Measurements from ENCODE around the gene PIAS1.
"Not testable (repeated sequence)": the region's sequence is repeated elsewhere in the genome, so short reads cannot be mapped to it uniquely, and the experiment has no call there.

The PIAS1 gene

DNA sequence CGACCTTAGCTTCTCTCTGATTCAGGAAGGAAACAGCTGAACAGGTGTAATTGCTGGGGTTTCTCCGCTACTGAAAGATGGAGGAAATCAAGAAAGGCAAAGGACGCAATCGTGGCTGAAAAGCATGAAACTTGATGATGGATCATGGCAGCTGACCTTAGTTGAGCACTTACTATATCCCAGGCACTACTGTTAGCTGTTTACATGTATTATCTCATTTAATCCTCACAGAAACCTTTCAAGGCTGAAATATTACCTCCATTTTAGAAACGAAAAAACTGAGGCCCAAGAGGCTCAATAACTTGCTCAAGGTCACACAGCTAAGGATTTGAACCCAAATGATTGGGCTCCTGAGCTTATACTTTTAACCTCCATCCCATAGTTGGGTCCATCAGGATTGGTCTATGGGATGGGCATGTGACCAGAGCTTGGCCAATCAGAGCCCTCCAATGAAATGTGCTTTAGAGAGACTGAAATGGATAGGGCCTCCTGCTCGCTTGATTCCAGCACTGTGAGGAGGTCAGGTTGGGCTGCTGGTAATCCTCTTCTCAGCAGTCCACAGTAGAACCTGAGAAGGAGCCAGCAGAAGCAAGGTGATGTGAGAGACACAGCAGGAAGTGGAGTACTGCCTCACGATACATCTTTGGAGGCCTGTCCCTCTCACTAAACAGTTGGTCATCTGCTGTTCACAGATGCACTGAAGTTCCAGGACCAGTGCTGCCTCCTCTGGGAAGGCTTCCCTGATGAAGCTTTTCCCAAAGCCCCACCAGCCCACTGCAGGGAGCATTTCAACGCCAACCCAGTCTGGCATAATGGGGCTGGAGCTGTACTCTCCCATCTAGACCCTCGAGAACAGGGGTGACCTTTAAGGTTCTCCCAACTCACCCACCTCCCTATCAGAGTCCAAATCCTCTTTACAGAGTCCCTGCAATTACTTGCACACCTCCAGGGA lies 165.0 kb downstream of the PIAS1 start:
- TF ChIP-seq, protein P1, sequence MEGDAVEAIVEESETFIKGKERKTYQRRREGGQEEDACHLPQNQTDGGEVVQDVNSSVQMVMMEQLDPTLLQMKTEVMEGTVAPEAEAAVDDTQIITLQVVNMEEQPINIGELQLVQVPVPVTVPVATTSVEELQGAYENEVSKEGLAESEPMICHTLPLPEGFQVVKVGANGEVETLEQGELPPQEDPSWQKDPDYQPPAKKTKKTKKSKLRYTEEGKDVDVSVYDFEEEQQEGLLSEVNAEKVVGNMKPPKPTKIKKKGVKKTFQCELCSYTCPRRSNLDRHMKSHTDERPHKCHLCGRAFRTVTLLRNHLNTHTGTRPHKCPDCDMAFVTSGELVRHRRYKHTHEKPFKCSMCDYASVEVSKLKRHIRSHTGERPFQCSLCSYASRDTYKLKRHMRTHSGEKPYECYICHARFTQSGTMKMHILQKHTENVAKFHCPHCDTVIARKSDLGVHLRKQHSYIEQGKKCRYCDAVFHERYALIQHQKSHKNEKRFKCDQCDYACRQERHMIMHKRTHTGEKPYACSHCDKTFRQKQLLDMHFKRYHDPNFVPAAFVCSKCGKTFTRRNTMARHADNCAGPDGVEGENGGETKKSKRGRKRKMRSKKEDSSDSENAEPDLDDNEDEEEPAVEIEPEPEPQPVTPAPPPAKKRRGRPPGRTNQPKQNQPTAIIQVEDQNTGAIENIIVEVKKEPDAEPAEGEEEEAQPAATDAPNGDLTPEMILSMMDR (IDR thresholded peaks at IDR 0.05; ENCODE audit: low read depth, low read length, missing control alignments), result no peak
- no peak overlapping the region for H3K4me3 ChIP-seq (ENCODE audit: low read depth, low read length)
- DNase-seq (ENCODE audit: low read depth), result no peak

DNA sequence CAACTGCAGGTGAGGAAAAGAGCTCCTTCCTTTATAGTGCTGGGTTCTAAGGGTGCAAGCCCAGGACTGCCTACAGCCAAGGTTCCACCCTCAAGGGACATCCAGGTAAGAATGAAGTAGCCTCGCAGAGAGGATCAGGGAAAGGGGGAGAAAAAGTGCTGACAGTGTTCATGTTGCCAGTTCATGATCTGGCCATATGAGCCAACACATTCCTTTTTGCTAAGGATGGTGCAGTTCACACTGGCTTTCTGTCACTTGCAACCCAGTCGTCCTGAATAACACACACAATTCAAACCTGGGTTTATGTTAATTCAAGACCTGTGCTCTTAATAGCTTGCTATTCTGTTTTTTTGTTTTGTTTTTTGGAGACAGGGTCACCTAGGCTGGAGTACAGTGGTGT lies 166.4 kb downstream of the PIAS1 start:
- TF ChIP-seq, protein P1 (IDR thresholded peaks at IDR 0.05; ENCODE audit: low read depth, low read length, missing control alignments), result no peak
- no peak for DNase-seq (ENCODE audit: low read depth)
- no peak overlapping the region for H3K4me3 ChIP-seq (ENCODE audit: low read depth, low read length)

DNA sequence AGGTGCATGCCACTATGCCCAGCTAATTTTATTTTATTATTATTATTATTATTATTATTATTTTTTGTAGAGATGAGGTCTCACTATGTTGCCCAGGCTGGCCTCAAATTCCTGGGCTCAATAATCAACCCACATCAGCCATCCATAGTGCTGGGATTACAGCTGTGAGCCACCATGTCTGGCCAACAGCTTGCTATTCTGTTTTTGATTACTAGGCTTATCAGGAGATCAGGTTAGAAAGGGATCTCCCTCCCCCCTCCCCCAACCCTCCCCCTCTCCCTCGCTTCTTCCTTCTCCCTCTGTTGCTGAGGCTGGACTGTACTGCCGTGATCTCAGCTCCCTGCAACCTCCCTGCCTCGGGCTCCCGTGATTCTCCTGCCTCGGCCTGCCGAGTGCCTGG lies 166.9 kb downstream of the PIAS1 start:
- TF ChIP-seq, protein P1 (IDR thresholded peaks at IDR 0.05; ENCODE audit: low read depth, low read length, missing control alignments), result no peak
- DNase-seq (ENCODE audit: low read depth), result no peak

DNA sequence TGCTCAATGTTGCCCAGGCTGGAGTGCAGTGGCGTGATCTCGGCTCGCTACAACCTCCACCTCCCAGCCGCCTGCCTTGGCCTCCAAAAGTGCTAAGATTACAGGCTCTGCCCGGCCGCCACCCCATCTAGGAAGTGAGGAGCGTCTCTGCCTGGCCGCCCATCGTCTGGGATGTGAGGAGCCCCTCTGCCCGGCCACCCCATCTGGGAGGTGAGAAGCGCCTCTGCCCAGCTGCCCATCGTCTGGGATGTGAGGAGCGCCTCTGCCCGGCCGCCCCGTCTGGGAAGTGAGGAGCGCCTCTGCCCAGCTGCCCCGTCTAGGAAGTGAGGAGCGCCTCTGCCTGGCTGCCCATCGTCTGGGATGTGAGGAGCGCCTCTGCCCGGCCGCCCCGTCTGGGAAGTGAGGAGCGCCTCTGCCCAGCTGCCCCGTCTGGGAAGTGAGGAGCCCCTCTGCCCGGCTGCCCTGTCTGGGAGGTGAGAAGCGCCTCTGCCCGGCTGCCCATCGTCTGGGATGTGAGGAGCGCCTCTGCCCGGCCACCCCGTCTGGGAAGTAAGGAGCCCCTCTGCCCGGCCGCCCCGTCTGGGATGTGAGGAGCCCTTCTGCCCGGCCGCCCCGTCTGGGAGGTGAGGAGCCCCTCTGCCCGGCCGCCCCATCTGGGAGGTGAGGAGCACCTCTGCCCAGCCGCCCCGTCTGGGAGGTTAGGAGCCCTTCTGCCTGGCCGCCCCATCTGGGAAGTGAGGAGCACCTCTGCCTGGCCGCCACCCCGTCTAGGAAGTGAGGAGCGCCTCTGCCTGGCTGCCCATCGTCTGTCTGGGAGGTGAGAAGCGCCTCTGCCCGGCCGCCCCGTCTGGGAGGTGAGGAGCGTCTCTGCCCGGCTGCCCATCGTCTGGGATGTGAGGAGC lies 167.7 kb downstream of the PIAS1 start:
- DNase-seq (ENCODE audit: low read depth); H3K4me3 ChIP-seq (ENCODE audit: low read depth, low read length): not testable (repeated sequence)

More for the DNA sequence above, 166.9 kb downstream of the PIAS1 start:
- H3K4me3 ChIP-seq (ENCODE audit: low read depth, low read length), result no peak overlapping the region

DNA sequence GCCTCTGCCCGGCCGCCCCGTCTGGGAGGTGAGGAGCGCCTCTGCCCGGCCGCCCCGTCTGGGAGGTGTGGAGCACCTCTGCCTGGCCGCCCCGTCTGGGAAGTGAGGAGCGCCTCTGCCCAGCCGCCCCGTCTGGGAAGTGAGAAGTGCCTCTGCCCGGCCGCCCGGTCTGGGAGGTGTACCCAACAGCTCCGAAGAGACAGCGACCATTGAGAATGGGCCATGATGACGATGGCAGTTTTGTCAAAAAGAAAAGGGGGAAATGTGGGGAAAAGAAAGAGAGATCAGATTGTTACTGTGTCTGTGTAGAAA lies 168.3 kb downstream of the PIAS1 start:
- DNase-seq (ENCODE audit: low read depth); H3K4me3 ChIP-seq (ENCODE audit: low read depth, low read length): not testable (repeated sequence)

DNA sequence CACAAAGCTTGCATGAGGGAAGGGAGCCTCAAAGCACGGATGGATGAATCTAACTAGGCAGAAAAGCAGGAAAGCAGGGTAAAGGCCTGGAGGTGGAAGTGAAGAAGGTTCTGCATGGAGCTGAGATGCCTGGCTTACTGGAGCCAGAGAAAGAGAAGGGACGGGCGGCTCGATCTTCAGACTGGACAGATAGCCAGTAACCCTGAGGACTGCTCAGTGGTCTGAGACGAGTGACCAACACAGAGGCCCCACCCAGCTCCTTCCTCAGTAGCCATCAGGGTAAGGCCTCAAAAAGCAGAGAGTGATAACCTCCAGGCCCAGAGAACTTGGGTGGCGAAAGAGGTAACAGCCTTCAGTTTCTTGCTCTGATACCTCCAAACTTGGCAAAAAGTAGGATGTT lies 169.1 kb downstream of the PIAS1 start:
- TF ChIP-seq, protein P1 (IDR thresholded peaks at IDR 0.05; ENCODE audit: low read depth, low read length, missing control alignments), result no peak
- no peak for DNase-seq (ENCODE audit: low read depth)
- no peak overlapping the region for H3K4me3 ChIP-seq (ENCODE audit: low read depth, low read length)

DNA sequence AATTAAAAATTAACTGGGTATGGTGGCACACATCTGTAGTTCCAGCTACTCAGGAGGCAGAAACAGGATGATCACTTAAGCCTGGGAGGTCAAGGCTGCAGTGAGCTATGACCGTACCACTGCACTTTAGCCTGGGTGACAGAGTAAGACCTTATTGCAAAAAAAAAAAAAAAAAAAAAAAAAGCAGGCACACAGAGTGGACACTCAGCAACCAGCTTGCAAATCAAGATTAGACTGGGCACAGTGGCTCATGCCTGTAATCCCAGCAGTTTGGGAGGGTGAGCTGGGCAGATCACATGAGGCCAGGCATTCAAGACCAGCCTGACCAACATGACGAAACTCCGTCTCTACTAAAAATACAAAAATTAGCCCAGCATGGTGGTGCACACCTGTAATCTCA lies 170.0 kb downstream of the PIAS1 start:
- no peak overlapping the region for H3K4me3 ChIP-seq (ENCODE audit: low read depth, low read length)
- TF ChIP-seq, protein P1 (IDR thresholded peaks at IDR 0.05; ENCODE audit: low read depth, low read length, missing control alignments), result no peak
- no peak for DNase-seq (ENCODE audit: low read depth)
